Stimulated activated CD8-positive, alpha-beta memory T cell treated with anti-CD3 and anti-CD28 coated beads, Interleukin-4, amount 100 ng/mL, for 1 hour (primary cell): ENCODE data around the gene PTPRR.

Experiments used
- DNase-seq, 2 donors: peaks; one replicate each; pipeline ENCODE4 v3.0.0-alpha.2; 2020; ENCODE audit warnings: low read depth in 2 of 2, low spot score in 1 of 2

Gene PTPRR

DNA sequence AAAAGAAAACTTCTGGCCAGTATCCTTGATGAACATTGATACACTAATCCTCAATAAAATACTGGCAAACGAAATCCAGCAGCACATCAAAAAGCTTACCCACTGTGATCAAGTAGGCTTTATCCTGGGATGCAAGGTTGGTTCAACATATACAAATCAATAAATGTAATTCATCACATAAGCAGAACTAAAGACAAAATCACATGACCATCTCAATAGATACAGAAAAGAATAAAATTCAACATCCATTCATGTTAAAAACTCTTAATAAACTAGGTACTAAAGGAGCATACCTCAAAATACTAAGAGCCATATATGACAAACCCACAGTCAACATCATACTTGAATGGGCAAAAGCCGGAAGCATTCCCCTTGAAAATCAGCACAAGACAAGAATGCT, 211.5 kb downstream of the PTPRR start:
- no peak for DNase-seq

DNA sequence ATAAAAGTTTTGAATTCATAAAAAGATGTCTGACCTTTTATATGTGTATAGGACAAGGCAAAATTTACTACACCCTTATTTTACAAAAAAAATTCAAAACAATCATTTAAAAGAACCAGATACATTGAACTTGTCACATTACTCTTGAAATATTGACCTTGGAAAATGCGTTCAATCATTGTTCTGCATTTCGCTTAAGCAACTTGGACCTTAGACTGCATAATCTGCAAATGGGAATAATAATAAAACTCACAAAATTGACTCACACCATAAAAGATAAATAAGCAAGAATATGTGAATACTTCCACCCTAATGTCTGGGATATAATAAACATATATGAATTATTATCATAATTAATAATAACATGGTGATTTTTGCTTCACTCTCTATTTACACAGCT, 213.9 kb downstream of the PTPRR start:
- no peak for DNase-seq

DNA sequence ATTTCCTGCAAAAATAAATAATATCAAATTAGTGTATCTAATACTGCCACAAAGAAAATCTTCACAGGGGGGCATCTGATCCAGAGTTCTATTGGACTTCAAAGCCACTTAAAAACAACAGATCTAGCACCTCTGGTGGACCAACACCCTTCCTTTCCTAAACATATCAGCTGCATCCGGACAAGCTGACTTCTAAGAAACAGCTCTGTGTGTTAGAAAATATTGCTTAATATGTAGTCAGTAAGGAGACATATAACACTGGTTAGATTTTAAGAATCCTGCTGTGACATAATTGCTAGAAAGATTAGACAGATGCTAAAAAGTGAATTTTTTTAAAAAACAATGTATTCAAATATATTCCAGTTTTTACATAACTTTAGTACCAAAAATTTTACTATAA, 222.2 kb downstream of the PTPRR start:
- no peak for DNase-seq

DNA sequence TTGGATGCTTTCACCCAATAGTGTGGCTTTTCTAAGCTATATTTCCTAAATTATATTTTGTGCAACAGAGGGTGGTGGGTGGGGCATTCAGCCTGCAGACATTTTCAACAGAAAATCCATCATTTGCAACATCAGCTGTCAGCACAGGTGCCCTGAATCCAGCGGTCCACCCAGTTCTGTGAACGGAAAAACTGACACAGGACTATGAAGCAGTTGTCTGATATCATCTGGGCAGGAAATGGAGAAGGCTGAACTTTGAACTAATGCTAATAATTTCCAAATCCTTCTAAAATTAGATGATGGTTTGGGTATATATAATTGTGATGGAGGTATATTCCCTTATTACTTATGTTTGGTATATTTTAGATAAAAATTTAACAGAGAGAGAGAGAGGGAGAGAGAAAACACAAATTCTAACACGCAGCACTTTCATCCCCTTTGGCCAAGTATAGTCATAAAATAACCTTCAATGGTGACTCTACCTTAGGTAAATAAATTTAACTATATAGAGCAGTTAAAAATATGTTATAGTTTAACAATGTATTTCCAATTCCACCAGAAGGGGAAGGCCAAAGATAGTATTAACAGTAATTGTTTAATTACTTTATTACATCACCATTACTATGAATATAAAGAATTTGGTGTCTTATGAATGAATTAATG, 225.0 kb downstream of the PTPRR start:
- DNase-seq = no peak

DNA sequence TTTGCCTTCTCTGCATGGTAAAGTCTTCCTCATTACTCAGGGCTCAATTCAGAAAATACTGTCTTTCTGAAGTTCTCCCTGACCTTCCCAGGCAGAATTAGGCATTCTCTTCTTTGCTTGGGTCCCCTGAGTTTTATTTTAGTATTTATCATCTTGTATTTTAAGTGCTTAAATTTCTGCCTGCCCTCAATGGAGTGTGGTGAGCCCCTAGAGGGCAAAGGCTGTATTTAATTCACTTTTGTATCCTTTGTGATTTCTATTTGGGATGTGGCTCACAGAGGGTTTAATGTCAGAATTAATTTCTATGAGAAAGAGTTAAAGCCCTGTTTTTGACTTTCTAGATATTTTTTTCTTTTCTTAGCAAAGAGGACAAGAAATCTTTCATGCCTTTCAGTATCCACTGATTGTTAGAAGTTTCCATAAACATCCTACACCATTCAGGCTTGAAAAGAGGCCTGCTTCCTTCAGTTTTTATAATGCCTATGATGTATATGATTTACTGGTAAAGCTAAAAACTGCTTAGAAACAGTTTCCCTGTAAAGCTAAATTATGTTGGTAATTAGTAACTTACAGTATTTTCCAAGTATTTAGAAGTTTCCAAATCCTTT, 227.8 kb downstream of the PTPRR start:
- DNase-seq = no peak

DNA sequence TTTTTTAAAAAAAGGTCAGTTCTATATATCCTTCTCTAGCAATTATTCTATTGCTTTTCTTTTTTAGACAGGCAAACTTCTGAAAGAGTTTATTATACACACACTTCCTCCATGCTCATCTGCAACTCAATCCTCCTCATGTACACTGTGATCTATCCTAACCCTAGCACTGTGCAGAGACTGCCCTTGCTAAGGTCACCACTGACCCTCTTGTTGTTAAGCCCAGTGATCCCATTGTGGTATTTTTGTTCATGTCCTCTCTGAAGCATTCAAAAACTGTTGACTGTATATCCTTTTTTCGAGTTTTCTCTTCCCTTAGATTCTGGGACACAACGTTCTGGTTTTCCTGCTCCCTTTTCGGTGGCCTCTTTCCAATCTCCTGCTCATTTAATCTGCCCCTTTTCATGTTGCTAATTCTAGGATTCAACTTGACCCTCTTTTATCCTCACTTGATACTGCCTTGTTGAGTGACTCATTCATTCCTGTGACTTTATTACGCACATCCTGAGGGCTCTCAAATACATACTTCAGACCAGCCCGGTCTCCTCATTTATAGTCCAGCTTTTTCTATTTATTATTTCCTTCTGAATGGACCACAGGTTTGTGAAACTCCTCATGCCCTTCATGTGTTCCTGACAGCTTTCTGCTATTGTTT, 229.4 kb downstream of the PTPRR start:
- no peak for DNase-seq

DNA sequence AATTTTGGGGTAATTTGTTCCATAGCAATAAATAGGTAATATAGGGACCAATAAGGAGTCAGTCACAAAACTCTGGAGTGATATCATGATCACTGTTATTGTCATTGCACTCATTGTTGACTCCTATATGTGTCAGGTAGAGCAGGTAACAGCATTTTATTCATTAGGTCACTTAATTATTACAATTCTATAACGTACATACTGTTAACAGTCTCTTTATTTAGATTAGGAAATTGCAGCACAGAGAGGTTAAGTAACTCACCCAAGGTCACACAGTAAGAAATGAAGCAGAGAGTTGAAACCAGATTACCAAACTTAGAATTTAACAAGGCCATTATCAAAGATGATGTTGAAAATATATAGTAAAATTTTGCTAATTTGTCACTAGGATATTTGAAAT, 233.6 kb downstream of the PTPRR start:
- DNase-seq = no peak

DNA sequence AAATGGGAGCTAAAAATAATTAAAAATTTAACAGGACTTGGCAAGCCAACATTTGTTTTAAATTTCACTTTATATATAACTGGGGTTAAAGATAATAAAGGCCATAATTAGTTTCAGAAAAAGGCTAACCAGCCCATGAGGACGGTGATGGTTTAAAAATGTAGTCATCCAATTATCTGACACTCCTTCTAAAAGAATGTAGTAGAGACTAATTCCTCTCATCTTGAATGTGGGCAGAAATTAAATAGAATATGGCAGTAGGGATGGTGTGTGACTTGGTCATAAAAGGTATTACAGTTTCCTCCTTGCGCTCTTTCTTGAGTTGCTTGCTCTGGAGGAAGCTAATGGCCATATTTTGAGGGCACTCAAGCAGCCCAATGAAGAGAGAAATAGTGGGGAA, 234.2 kb downstream of the PTPRR start:
- no peak for DNase-seq

DNA sequence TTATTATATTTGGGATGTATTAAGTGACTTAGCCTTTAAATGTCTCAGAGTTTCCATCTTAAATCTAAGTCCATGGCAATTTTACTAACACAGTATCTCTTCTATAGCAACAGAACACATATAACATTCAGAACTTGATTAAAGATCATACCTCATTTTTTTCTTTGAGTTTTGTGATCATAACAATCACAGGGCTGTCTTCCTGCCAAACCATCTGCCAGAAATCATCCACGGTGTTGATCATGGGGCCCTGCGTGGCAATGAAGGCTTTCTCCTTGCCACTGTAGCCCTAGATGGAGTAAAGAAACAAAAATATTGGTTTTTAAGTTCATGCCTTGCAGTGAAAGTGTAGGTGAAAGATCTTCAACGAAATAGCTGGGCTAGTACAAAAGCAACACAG, 236.6 kb downstream of the PTPRR start:
- no peak for DNase-seq

DNA sequence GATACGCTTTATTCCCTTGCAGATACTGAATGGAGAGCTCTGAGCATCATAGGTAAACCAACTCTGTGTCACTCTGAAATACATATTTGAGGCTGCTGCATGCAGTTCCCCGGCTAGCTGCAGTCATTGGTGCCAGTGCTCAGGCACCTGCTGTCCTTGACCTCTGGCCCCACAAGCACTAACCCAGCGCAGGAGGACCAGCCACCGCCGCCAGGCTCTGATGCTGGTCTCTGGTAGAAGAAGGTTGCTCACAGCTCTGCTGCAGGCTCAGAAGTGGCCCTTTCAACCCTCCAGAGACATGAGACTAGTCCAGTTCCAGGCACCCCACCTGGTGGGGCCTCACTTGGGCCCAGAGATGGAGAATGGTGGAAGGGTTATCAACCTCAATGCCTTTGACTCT, 248.8 kb downstream of the PTPRR start:
- no peak for DNase-seq

DNA sequence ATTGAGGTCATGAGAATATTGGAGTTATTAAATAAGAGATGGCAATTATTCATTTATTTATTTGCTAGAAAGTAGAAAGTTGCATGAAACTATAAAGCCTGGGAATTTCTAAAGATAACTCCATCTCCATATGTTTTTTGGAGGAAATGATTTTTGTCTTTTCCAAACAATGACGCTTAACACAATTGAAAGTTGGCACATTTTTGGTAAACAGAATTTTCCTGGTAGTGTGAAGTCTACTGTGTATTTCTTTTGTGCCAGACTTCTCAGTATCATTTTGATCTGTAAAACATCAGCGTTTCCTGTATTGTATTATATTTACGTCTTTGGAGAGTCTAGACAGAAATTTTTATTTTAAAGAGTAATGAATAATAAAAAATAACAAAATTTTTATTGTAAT, 249.6 kb downstream of the PTPRR start:
- no peak for DNase-seq

DNA sequence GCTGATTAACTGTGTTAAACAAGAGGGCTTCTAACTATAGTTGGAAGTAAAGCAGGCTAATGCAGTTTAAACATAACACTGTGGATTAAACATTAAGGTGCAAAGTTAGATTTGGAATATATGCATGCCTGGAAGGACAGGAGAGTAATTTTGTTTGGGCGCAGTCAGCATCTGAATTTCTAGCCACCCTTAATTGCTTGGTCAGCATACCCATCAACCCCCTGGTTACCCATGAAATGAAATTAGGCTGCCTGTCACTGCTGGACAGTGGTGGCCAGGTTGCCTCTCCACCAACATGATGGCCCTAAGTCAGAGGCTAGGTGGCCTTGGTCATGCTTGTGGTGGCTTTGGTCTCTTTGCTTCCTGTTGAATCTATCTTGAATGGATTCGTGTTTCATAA, 253.3 kb downstream of the PTPRR start:
- no peak for DNase-seq

DNA sequence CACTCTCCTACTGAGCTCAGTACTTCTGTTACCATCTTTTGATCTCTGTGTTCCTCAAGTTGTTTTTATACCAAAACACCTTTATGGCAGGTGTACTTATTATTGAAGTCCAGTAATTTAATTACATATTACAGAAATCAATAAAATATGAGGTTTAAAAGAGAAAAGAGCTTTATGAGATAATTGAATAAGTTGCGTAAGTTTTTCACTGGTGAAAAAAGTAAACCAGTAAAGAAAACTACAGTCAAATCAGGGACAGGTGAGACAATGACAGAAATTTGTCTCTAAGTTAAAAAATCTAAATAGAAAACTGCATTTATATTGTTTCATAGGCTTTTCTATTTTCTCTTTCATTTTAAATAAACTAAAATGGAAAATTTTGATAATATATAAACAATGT, 254.2 kb downstream of the PTPRR start:
- no peak for DNase-seq

DNA sequence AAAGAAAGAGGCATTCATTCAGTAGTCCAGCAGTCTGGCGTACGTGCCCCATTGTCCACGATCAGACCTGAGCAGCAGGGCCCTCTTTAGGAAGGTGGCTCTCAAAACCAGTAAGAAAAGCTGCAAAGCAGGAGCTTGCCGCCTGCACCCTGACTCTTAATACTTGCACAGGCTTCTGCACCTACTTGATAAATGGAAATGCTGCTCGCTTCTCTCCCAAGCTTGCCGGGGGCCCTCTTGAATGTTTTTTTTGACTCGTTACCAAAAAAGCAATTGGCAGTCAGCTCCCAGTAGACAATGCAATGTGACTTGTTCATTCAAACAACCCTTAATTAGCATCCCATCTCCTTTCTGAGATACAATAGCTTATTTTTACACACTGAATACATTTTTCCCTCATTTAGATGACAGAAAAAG, 256.1 kb downstream of the PTPRR start:
- no peak for DNase-seq

DNA sequence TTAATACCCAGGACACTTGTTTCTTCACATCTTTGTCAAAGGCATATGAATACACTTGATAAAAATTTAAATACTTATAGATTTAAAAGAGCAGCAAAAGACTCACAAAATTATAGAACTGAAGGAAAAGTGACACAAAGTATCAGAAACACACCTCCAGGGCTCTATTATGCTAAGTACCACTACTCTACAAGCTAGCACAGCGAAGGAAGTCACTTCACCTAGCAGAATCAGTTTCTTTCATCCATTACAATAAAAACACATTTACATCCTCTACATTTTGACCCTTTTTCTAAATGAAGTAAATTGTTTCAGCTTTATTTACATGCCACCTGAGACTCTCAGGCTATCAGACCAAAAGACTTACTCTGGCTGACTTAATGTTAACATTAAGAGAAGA, 256.7 kb downstream of the PTPRR start:
- no peak for DNase-seq

DNA sequence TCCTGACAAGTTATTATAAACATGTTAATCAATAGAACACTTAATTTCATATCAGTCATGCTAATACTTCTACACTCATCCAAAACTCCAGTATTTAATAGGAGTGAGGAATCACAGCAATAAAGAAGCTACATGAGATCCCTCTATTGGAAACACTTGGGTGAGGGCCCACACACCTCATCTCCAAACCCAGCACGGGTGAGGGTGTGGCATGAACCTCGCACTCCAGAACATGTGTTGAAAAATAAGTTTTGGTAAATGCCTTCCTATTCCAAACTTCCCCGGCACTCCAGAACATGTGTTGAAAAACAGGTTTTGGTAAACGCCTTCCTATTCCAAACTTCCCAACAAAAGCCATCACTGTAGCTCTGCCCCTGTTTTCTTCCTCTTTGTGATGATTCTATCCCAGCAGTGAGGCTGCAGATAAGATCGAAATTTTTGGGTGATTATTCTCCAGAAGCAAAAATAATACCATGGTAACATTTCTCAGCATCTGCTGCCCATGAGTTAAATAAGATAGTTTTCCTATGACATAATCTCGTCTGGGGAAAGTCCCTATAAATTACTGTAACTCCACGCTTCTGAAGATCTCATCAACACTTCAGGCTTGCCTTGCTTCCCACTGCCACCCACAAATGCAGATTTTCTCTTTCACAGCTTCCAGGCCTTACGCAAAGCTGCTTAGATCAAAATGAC, 258.9 kb downstream of the PTPRR start:
- DNase-seq = no peak

DNA sequence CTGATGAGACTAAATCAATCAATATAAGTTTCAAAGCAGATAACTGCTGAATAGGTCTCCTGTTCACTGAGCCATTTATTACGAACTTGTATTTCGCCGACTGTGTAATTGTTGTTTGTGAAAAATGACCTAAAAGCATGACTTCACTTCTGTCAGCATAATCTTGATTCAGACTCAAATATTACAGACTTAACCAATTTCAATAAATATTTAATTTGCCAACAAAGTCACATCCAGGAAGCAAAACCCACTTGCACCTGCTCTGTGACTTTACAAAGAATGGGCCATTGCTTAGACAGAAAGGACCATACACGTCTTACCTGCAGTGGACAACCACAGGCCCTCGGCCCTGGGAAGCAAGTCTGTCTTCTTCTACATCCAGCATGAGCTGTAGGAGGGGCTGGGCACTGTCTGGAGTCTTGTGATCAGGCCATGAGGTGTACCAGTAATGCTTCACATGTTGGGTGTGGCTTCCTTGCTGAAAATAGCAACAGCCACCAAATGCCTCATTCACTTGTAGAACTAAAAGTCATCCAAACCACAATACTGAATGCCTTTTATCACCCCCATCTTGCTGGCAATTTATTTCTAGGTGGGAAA, 259.8 kb downstream of the PTPRR start:
- DNase-seq = no peak

DNA sequence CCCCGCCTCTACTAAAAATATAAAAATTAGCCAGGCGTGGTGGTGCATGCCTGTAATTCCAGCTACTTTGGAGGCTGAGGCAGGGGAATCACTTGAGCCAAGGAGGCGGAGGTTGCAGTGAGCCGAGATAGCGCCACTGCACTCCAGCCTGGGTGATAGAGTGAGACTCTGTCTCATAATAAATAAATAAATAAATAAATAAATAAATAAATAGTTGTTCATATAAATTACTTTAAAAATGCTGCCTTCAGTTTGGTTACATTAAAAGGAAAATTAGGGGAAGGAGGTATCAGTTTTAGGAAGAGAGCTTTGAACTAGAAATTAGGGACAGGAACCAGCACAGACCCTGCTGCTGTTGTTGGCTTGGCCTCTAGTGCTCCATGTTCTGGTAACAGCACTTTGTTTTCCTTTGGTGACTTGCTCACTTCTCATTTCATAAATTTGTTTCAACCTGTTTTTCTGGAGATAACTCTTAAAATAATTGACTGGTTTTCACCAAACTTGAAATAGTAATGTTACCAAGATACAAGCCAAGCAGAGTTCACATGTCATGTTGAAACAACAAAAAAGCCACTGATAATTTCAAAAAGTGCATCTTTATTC, 260.4 kb downstream of the PTPRR start:
- no peak for DNase-seq

DNA sequence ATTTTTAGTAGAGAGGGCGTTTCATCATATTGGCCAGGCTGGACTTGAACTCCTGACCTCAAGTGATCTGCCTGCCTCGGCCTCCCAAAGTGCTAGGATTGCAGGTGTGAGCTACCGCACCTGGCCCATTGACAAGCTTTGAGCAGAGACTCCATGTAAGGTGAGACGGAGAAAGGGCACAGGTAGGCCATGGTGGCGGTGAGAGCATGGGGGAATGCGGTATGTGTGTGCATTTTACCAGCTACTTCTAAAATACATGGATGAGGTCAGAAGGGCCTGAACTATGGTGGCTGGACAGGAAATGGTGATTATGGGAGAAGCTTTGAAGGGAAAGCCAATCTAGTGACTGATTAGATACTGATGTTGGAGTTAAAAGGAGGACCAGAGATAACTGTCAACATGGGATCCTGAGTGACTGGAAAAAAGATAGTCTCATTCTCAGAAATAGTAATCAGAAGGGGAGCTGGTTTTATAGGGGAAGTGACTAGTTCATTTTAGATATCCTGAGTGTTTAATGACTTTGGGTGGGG, 261.4 kb downstream of the PTPRR start:
- no peak for DNase-seq

DNA sequence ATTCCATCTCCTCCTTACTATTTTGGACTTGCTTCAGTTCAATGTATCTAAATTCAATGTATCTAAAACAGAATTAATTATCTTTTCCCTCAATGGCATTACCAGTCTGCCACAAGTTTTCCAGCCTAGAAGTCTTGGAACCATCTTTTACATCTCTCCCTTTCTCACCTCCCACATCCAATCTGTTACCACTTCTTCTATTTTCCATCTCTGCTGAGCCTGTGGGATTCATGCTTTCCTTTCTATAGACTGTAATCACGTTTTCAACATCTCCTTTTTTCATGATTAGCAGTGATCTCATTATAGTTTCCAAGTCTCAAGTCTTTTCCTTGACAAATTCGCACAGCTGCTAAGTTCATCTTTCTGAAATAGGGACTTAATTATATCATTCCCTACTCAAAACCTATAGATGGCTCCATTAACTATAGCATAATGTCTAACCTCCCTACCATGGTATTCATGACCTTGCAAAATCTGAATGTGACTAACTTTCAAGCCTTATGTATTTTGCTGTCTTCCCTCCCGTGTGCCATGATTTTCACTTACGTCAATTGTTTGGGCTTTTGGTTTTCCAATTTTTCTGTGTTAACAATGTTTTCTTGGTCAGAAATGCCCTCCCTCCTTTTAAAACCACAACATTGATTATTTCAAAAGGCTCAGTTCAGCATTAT, 262.8 kb downstream of the PTPRR start:
- no peak for DNase-seq

DNA sequence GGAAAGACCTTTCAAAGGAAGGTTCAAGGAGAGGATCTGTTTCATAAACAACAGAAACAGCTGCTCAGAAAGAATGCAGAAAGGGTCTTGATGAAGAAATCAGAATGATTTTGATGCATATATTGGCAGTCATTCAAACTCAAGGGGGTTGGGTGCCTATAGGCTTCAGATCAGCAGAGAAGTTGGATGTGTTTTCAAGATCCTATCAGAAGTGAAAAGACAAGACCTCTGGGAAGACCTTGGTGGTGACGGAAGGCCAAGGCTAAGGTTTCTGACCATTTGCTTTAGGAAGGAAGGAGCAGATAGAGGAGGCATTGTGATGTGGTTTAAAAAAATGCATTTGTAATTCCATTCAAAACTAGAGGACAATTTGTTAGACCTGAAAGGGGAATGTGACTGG, 268.1 kb downstream of the PTPRR start:
- DNase-seq = no peak
